HG03571 (cell line): ENCODE results near the gene NUDCD3.

Experiments
- ATAC-seq: cut with Tn5 transposase; IDR thresholded peaks from one replicate; pipeline ENCODE4 v1.9.1; 2021; ENCODE audit not compliant: unreplicated experiment

The NUDCD3 gene

GRCh38 chr7:44402401-44403060, 87.9 kb downstream of the NUDCD3 start:
- ATAC-seq = no peak

DNA sequence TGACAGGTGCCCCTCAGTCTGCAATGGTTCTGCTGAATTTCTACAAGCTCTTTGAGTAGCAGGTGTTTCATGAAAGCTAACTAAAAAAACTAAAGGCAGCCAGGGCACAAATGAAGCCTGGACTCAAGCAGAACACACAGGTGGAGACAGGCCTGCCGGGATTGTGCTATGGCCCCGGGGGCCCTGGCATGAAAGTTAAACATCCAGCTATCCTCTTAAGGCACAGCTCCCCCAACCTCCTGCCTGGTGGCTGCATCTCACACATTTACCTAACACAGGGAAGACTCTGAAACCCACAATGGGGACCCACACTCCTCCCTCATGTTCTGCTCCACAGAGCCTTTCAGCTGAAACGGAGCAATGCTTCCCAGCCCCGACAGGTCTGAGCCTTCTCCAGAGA, 88.8 kb downstream of the NUDCD3 start:
- no peak for ATAC-seq

GRCh38 chr7:44400033-44400511, 90.4 kb downstream of the NUDCD3 start:
- ATAC-seq = no peak

DNA sequence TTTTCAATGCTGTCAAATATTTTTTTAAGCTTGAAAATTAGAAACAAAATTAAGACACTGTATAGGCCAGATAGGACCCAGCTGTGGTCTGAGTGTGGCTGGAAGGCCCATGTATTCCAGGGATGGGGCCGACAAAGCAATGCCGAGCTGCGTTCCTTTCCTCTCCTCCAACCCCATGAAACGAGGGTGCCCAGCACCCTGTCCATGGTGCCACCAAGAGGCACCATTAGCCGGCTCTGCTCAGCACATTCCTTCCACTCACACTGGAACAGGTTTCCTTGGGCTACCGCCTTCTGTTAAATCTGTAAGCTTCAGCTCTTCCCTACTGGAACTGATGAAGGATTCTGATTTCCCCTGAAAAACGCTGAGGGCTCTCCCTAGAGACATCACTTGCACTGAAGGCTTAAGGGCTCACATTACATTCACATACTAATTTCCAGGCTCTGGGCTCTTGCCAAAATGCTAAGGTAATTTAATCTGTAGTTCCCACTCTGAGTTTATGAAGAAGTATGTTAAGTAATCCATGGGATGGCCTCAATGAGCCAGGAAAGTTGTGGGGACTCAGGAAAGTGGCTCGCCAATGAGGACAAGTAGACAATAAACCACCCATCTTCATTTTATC, 91.4 kb downstream of the NUDCD3 start:
- ATAC-seq = no peak

- ATAC-seq = no peak
These were observed 91.9 kb downstream of the NUDCD3 start for GRCh38 chr7:44398511-44398911.

- ATAC-seq = no peak
These were observed 93.4 kb downstream of the NUDCD3 start for GRCh38 chr7:44396931-44397545.

DNA sequence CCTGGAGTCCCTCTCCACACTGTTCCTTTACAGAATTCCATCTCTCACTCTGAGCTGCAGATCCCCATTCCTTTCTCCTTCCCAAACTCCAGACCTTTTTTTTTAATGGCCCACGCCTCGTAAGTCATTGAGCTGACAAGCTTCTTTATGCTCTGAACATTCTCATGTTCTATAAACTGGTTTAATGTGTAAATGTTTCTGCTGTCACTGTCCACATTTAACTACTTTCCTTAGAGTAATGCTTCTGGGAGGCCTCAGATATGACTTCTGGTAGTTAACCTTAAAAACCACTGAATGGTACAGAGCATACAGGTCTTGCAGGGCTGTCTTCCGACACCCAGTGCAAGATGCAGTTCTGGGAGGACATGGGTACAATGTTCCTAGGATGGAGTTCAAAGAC, 94.0 kb downstream of the NUDCD3 start:
- no peak for ATAC-seq

- no peak for ATAC-seq
These were observed 95.4 kb downstream of the NUDCD3 start for GRCh38 chr7:44395067-44395466.

DNA sequence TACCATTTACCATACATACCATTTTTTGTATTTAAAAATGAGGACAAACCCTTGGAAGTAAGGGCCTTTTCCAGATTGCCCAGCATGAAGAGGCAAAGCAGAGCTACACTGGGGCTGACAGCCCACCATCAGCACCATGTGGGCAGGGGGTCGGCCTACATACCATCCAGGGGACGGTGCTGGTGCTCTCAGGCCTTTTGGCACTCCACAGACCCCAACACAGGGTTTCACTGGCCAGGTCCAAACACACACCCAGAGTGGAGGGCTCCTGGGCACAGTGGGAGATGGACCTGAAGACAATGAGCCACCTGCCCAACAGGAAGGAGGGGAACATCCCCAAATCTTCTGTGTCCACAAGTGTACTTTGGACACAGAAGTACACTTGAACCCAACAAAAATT, 95.8 kb downstream of the NUDCD3 start:
- ATAC-seq = no peak

DNA sequence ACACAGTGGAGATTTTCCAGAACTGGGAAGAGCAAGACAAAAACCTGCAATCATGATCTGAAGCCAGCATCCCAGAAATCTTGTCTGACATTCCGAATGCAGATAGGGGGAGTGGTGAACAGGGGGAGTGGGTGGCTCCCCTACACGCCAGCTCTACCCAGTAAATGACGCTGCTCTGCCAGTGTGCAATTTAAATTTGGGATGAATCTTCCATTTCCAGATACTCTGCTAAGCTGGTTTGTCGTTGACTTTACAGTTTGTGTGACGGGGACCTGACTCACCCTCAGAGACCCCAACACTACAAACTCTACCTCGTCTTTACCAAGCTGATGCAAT, 96.4 kb downstream of the NUDCD3 start:
- no peak for ATAC-seq

DNA sequence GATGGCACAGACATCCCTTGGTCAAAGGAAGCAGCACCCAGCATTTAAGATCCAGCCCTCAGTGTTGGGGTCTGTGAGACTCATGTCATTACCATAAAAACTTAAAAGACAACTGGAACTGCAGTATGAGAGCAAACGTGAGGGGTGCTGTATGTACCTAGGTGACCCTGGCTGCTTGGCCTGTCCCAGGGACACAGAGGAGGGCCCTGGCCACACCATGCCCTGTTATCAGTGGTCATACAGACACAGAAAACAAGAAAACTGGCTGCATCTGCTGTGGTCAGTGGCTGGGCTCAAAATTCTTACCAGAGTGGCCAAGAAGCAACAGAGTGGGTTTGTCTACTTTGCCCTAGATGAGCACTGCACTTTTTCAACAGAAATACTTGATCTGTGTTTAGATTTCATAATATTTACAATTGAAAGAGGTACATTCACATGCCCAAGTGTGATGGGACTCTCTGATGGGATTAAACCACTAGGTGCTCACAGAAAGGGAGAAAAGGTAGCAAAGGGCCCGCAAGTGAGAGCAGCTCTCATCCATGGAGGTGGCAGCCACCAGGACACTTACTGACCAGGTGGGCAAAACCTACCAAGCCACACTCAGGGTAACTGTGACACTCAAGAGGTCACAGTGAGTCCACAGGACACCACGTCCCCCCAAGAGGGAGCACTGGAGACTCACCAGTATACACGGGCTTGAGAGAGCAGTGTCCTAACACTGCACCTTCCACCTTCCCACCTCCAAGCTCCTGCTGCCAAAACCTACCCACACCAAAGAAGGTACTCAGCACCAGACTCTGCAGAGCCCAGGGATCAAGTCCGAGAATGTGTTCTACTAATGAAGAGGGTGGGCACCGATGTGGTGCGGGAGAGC, 97.0 kb downstream of the NUDCD3 start:
- ATAC-seq = no peak

DNA sequence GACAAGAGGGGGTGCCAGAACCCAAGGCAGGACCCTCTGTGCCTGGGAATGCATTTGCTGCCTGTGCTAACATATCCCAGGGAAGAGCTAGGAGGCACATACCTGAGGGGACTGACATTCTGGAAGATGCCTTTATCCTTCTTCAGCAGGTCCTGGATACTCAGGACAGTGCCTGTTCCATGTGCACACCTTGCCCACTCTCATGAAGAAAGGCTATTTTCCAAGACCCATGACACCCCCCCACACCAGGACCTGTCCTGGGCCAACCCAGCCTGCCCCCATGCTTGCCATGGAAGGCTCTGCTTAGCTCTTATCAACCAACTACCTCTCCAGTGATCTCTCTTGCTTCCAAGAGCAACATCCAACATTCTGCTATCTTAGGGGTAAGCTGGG, 97.8 kb downstream of the NUDCD3 start:
- no peak for ATAC-seq

- ATAC-seq = no peak
These were observed 98.5 kb downstream of the NUDCD3 start for GRCh38 chr7:44391746-44392617.

DNA sequence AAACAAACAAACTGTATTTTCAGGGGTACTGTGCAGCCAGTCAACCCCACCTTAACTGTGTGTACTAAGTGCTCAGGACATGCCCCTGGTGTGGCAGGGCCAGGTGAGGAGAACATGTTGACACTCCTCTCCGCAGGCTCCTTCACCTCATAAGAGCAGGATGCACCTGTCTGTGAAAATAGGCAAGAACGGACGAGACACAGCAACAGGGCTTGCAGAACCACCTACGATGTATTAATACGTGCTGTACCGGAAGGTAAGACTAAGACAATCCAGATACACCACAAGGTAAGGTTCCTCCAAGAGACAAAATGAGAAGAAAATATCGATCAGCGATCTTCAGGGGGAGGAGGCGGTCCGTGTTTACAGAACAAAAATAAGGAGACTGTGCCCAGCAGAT, 99.3 kb downstream of the NUDCD3 start:
- ATAC-seq = no peak

DNA sequence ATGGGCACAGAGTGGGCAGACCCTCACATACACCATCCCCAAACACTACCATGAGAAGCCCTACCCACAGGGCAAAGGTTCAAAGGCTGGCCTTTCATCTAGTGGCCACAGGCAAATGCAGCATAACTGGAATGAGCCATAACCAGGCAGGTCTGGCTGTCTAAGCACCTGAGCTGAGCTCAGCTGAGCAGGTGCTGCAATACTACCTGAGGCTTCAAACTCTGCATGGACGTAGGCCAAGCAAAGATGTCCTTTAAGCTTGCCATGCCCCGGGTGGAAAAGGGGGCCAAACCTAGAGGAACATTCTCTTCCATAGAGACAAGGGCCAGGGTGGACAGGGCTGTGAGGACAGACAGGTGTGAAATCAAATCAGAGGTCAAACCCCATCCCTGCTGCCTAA, 99.8 kb downstream of the NUDCD3 start:
- no peak for ATAC-seq

GRCh38 chr7:44388089-44388970, 102.1 kb downstream of the NUDCD3 start:
- ATAC-seq = no peak

- no peak for ATAC-seq
These were observed 103.1 kb downstream of the NUDCD3 start for GRCh38 chr7:44387389-44387788.

GRCh38 chr7:44386139-44386913, 104.1 kb downstream of the NUDCD3 start:
- no peak for ATAC-seq
